ENCODE measurements around the gene ZNF513.
"Not testable (repeated sequence)": the region's sequence is repeated elsewhere in the genome, so short reads cannot be mapped to it uniquely, and the experiment has no call there.

ZNF513 gene

GRCh38 chr2:27356382-27357181 is 24.0 kb downstream of the ZNF513 start, which contains the start of gene GTF3C2:
GTF3C2 (minus strand) TSS chr2:27356764; CDS start chr2:27343554, 13,210 bp downstream.
- peak; percentile 97 for DNase-seq (ENCODE audit: low read depth)

GRCh38 chr2:27356056-27356381 is 24.5 kb downstream of the ZNF513 start:
- peak; percentile 70 for DNase-seq (ENCODE audit: low read depth)

- no peak for DNase-seq (ENCODE audit: low read depth)
These were observed 26.0 kb downstream of the ZNF513 start for GRCh38 chr2:27354597-27354927.

DNA sequence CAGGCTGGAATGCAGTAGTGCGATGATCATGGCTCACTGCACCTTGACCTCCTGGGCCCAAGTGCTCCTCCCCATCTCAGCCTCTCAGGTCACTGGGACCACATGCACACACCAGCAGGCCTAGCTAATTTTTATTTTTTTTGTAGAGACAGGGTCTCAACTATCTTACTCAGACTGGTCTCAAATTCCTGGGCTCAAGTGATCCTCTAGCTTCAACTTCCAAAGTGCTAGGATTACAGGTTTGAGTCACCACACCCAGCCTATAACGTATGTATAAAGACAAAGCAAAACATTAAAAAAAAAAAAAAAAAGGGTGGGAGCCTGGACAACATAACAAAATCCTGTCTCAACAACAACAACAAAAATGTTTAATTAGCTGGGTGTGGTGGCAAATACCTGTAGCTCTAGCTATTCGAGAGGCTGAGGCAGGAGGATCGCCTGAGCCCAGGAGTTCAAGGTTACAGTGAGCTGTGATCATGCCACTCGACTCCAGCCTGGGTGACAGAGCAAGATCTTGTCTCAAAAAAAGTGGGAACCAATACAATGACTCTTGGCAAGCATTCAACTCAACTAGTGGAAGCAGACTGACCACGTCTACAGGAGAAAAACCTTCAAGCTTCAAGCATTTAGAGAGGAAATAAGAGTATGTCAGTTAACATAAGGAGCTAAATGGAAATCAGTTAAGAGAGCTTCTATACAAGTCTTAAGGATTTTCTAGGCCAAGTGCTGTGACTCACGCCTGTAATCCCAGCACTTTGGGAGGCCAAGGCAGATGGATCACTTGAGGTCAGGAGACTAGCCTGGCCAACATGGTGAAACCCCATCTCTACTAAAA is 26.6 kb downstream of the ZNF513 start:
- DNase-seq (ENCODE audit: low read depth): peak; percentile 80

- DNase-seq (ENCODE audit: low read depth): not testable (repeated sequence)
These were observed 27.2 kb downstream of the ZNF513 start for GRCh38 chr2:27353386-27353761.

DNA sequence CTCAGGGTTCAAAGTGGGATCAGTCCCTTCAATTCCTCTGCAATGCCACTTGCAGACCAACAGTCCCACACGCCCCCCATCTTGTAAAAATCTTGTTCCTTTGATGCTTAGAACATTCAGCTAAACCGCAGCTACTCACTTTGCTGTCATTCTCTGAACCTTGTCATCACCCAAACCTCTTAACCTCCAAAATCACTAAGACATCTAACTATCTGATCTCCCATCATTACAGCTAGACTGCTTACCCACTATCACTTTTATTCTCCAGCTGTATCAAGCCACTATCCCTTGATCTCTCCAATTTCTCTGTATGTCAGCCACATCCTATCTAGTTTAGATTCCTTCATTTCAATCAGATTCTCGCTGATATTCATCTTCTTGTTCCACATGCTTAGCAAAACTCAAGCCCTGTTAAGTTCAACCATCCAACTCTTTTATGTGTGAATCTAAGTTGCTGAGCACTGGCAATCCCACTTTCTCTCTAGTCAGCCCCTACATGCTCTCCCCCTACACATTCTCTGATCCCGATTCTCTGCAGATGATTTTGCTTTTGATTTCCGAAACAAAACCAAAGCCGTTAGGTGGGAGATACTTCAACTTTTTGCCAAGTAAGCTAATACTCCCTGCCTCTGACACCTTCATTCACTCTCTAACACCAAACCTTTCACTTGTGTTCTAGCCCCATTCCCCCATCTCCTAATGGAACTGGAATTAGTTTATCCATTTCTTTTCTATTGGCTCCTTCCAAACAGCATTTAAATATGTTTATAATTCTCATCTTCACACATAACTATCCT is 28.5 kb downstream of the ZNF513 start:
- DNase-seq (ENCODE audit: low read depth): no peak

DNA sequence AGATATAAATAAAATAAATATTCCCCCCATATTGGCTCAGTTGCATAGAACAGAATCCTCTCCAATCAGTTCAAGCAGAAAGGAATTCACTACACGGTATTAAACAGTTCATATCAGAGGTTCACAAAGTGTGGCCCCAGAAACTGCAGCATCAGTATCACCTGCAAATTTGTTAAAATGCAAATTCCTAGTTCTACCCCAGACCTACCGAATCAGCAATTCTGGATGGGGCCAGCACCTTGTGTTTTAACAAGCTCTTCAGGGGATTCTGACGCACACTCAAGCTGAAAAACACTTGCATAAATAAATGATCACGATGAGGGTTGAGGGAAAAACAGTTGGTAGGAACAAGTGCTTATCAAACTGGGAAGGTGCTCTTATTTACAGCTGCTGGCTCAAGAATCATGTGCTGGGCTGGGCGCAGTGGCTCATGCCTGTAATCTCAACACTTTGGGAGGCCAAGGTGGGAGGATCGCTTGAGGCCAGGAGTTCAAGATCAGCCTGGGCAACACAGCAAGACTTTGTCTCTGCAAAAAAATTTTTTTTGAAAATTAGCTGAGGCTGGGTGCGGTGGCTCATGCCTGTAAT is 30.3 kb downstream of the ZNF513 start:
- DNase-seq (ENCODE audit: low read depth): no peak

GRCh38 chr2:27347641-27348040 is 32.9 kb downstream of the ZNF513 start:
- DNase-seq (ENCODE audit: low read depth): no peak

GRCh38 chr2:27336173-27336572 is 44.4 kb downstream of the ZNF513 start:
- no peak for DNase-seq (ENCODE audit: low read depth)

DNA sequence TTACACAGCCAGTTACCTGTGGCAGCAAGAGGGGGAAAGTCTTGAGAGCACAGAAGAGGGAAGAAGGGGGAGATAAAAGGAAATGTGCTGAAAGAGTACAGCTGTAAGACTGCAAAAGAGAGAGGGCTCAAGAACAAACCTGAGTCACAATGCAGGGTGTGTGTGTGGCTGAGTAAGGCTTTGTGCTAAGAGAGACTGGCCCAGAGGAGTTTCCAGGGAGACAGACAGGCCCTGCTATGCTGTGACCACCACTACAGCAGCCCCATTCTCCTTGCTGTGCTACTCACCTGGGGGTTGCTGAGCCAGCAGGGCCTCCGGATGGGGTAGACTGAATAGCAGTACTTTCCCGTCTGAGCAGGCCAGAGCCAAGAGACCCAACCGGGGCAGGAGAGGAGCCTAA is 45.2 kb downstream of the ZNF513 start:
- no peak for DNase-seq (ENCODE audit: low read depth)
